H9 (cell line): ENCODE data around the gene RELL1. TPM values are rescaled to one million over a fixed set of nuclear protein-coding genes. Genes with fewer than 3 reads are reported as not detected.

ENCODE experiments used
- DNase-seq: peaks from one replicate; pipeline ENCODE4 v3.0.0-alpha.2; 2017
- H2AFZ ChIP-seq: one replicate; pipeline ENCODE4 v1.6.1; 2013; ENCODE audit warnings: mild to moderate bottlenecking, low read length, control low read depth, moderate library complexity
- H2AK5ac ChIP-seq: 2 replicates; pipeline ENCODE4 v1.6.1; 2013; ENCODE audit warnings: low read length, control low read depth, mixed read lengths; ENCODE audit not compliant: insufficient read length
- H2BK120ac ChIP-seq: one replicate; pipeline ENCODE4 v1.6.1; 2013; ENCODE audit warnings: low read depth, mild to moderate bottlenecking, low read length, control low read depth, inconsistent platforms; ENCODE audit not compliant: poor library complexity, severe bottlenecking
- H2BK12ac ChIP-seq: 2 replicates; pipeline ENCODE4 v1.6.1; 2013; ENCODE audit warnings: low read length, control low read depth, mixed read lengths, low read depth; ENCODE audit not compliant: insufficient read length
- H2BK15ac ChIP-seq: 2 replicates; pipeline ENCODE4 v1.6.1; 2013; ENCODE audit warnings: low read depth, low read length, control low read depth
- H2BK20ac ChIP-seq: one replicate; pipeline ENCODE4 v1.6.1; 2013; ENCODE audit warnings: low read depth, mild to moderate bottlenecking, low read length, control low read depth, inconsistent platforms; ENCODE audit not compliant: poor library complexity, severe bottlenecking
- H2BK5ac ChIP-seq: 2 replicates; pipeline ENCODE4 v1.6.1; 2013; ENCODE audit warnings: low read length, control low read depth, mixed read lengths; ENCODE audit not compliant: insufficient read length
- H3K14ac ChIP-seq: 2 replicates; pipeline ENCODE4 v1.6.1; 2013; ENCODE audit warnings: low read length, control low read depth; ENCODE audit not compliant: insufficient read depth
- H3K18ac ChIP-seq: 2 replicates; pipeline ENCODE4 v1.6.1; 2013; ENCODE audit warnings: low read depth, mild to moderate bottlenecking, mixed read lengths, low read length, control low read depth; ENCODE audit not compliant: insufficient read length
- H3K23ac ChIP-seq: 2 replicates; pipeline ENCODE4 v1.6.1; 2013; ENCODE audit warnings: low read length, control low read depth, mixed read lengths, low read depth; ENCODE audit not compliant: insufficient read length
- H3K23me2 ChIP-seq: 2 replicates; pipeline ENCODE4 v1.6.1; 2013; ENCODE audit warnings: low read depth, mild to moderate bottlenecking, mixed read lengths, low read length, control low read depth; ENCODE audit not compliant: insufficient read length, poor library complexity, severe bottlenecking
- H3K27ac ChIP-seq: 2 replicates; pipeline ENCODE4 v1.5.1; 2013; ENCODE audit warnings: low read length, control low read depth, mixed read lengths, low read depth; ENCODE audit not compliant: insufficient read length
- H3K27me3 ChIP-seq: 2 replicates; pipeline ENCODE4 v1.6.1; 2013; ENCODE audit warnings: low read length, control low read depth, inconsistent platforms; ENCODE audit not compliant: insufficient read depth
- H3K4ac ChIP-seq: 2 replicates; pipeline ENCODE4 v1.6.1; 2013; ENCODE audit warnings: low read depth, mild to moderate bottlenecking, control low read depth, inconsistent platforms, low read length, moderate library complexity
- H3K4me1 ChIP-seq: 2 replicates; pipeline ENCODE4 v1.6.1; 2013; ENCODE audit warnings: low read length, control low read depth, inconsistent platforms; ENCODE audit not compliant: insufficient read depth
- H3K4me2 ChIP-seq: 2 replicates; pipeline ENCODE4 v1.6.1; 2013; ENCODE audit warnings: low read length, control low read depth, mixed read lengths; ENCODE audit not compliant: insufficient read length, insufficient read depth
- H3K56ac ChIP-seq: 2 replicates; pipeline ENCODE4 v1.6.1; 2013; ENCODE audit warnings: low read depth, mild to moderate bottlenecking, mixed read lengths, low read length, control low read depth; ENCODE audit not compliant: insufficient read length
- H3K79me1 ChIP-seq: 2 replicates; pipeline ENCODE4 v1.6.1; 2013; ENCODE audit warnings: low read depth, mild to moderate bottlenecking, moderate library complexity, low read length, control low read depth, inconsistent platforms; ENCODE audit not compliant: insufficient read depth, poor library complexity, severe bottlenecking
- H3K79me2 ChIP-seq: 2 replicates; pipeline ENCODE4 v1.6.1; 2013; ENCODE audit warnings: low read length, control low read depth, inconsistent platforms; ENCODE audit not compliant: insufficient read depth
- H3K9ac ChIP-seq: 2 replicates; pipeline ENCODE4 v1.6.1; 2013; ENCODE audit warnings: low read length, control low read depth, mixed read lengths; ENCODE audit not compliant: insufficient read length; ENCODE audit errors: extremely low read depth
- H3K9me3 ChIP-seq: one replicate; pipeline ENCODE4 v1.6.1; 2013; ENCODE audit warnings: low read depth, low read length, inconsistent platforms; ENCODE audit not compliant: control insufficient read depth
- H3T11ph ChIP-seq: one replicate; pipeline ENCODE4 v1.6.1; 2013; ENCODE audit warnings: mild to moderate bottlenecking, low read length, control low read depth, inconsistent platforms
- H4K20me1 ChIP-seq: one replicate; pipeline ENCODE4 v1.6.1; 2013; ENCODE audit not compliant: control insufficient read depth, insufficient read length, insufficient read depth
- H4K5ac ChIP-seq: 2 replicates; pipeline ENCODE4 v1.6.1; 2013; ENCODE audit warnings: low read depth, mild to moderate bottlenecking, mixed read lengths, low read length, control low read depth; ENCODE audit not compliant: insufficient read length
- H4K8ac ChIP-seq: replicated peaks from 2 replicates; pipeline ENCODE4 v1.6.1; 2013; ENCODE audit warnings: low read length, control low read depth, mixed read lengths, low read depth; ENCODE audit not compliant: insufficient read length
- H4K91ac ChIP-seq: 2 replicates; pipeline ENCODE4 v1.6.1; 2013; ENCODE audit warnings: low read depth, mild to moderate bottlenecking, moderate library complexity, mixed read lengths, low read length, control low read depth; ENCODE audit not compliant: insufficient read length
- H3K27ac Mint-ChIP-seq, 3 experiments: 2 replicates in 2 of 3; 3 replicates in 1 of 3; pipeline ENCODE4 v1.8.0; 2020 to 2021; ENCODE audit warnings: mixed read lengths in 3 of 3, mild to moderate bottlenecking in 1 of 3, moderate library complexity in 1 of 3
- H3K27me3 Mint-ChIP-seq: 2 replicates; pipeline ENCODE4 v1.8.0; 2021; ENCODE audit warnings: low read depth, mild to moderate bottlenecking, moderate library complexity, mixed read lengths
- H3K36me3 Mint-ChIP-seq, 3 experiments: 2 replicates in 2 of 3; 3 replicates in 1 of 3; pipeline ENCODE4 v1.8.0; 2020 to 2021; ENCODE audit warnings: low read depth in 3 of 3, mixed read lengths in 3 of 3; ENCODE audit not compliant: insufficient read depth in 1 of 3
- H3K4me1 Mint-ChIP-seq, 2 experiments: 2 replicates each; pipeline ENCODE4 v1.8.0; 2020; ENCODE audit warnings: mixed read lengths in 2 of 2
- H3K4me3 Mint-ChIP-seq, 2 experiments: 2 replicates in 1 of 2; 3 replicates in 1 of 2; pipeline ENCODE4 v1.8.0; 2020 to 2021; ENCODE audit warnings: mild to moderate bottlenecking in 2 of 2, mixed read lengths in 2 of 2, moderate library complexity in 1 of 2
- H3K9me3 Mint-ChIP-seq, 2 experiments: 2 replicates in 1 of 2; 3 replicates in 1 of 2; pipeline ENCODE4 v1.8.0; 2020; ENCODE audit warnings: mild to moderate bottlenecking in 2 of 2, mixed read lengths in 2 of 2, moderate library complexity in 1 of 2
- WGBS: extraction: QIAGEN DNeasy Blood & Tissue Kit; methylation state at CpG from one replicate; pipeline ENCODE4 v1.1.7; 2013; ENCODE audit warnings: missing lambda C conversion rate, low lambda C conversion rate, mixed read lengths; ENCODE audit not compliant: insufficient read length; ENCODE audit errors: extremely low coverage; 5-methylcytosine and 5-hydroxymethylcytosine counted together
- total RNA-seq: library from RNA; stranded (reverse); gene quantifications from 2 replicates; pipeline ENCODE4 v1.2.1, GENCODE V29; 2021
- TF ChIP-seq, protein P1 (sequence below): fragments of 200-600 bp; sonication (generic); conservative IDR thresholded peaks from 3 replicates; pipeline ENCODE4 v1.8.0; 2021; ENCODE audit warnings: antibody characterized with exemption, mild to moderate bottlenecking

Gene RELL1
- total RNA-seq, 1 experiment from 2014 or later, result 10.8 TPM

DNA sequence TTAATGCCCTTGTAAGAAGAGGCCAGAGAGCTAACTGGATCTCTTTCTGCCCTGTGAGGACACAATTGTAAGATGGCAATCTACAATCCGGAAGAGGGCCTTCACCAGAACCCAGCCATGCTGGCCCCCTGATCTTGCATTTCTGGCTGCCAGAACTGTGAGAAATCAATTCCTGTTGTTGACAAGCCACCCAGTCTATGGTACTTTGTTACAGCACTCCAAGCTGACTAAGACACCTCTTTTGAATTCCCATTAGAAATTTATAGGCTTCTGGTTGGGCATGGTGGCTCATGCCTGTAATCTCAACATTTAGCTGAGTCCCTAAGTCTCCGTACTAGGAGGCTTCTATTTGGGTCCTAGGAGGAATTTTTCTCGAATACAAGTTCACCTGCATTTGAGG, 48.8 kb upstream of the RELL1 start:
- H3K4ac ChIP-seq, result no peak overlapping the region
- H3K23me2 ChIP-seq, result no peaks in the 10 kb centered on the region
- no CpG with 5 or more reads among the region's 3 CpGs for WGBS
- H3K9me3 ChIP-seq, result no peaks in the 10 kb centered on the region
- H3K23ac ChIP-seq, result no peak overlapping the region
- H3K4me2 ChIP-seq, result no peak overlapping the region
- no peak overlapping the region for H4K5ac ChIP-seq
- TF ChIP-seq, protein P1, sequence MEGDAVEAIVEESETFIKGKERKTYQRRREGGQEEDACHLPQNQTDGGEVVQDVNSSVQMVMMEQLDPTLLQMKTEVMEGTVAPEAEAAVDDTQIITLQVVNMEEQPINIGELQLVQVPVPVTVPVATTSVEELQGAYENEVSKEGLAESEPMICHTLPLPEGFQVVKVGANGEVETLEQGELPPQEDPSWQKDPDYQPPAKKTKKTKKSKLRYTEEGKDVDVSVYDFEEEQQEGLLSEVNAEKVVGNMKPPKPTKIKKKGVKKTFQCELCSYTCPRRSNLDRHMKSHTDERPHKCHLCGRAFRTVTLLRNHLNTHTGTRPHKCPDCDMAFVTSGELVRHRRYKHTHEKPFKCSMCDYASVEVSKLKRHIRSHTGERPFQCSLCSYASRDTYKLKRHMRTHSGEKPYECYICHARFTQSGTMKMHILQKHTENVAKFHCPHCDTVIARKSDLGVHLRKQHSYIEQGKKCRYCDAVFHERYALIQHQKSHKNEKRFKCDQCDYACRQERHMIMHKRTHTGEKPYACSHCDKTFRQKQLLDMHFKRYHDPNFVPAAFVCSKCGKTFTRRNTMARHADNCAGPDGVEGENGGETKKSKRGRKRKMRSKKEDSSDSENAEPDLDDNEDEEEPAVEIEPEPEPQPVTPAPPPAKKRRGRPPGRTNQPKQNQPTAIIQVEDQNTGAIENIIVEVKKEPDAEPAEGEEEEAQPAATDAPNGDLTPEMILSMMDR, result no peak
- Mint-ChIP-seq H3K9me3 (peaks cover 9 to 10% of the 10 kb centered on the region in 2 experiments), H3K4me3 (no peak overlapping the region), H3K27me3 (no peaks in the 10 kb centered on the region), H3K4me1 (peaks cover 10 to 11% of the 10 kb centered on the region in 2 experiments), H3K36me3 (peaks cover 2 to 13% (median 5%) of the 10 kb centered on the region in 3 experiments; a peak in 5 of 7 replicates), H3K27ac (no peak overlapping the region)
- H3K27ac ChIP-seq, result no peak overlapping the region
- no peak overlapping the region for H2BK5ac ChIP-seq
- no peak overlapping the region for H4K91ac ChIP-seq
- no peak overlapping the region for H2BK120ac ChIP-seq
- H3K56ac ChIP-seq, result no peak overlapping the region
- no peak overlapping the region for H2BK12ac ChIP-seq
- H3K14ac ChIP-seq, result no peak overlapping the region
- no peaks in the 10 kb centered on the region for H4K20me1 ChIP-seq
- no peak overlapping the region for H2BK15ac ChIP-seq
- no peaks in the 10 kb centered on the region for H3K79me1 ChIP-seq
- DNase-seq, result no peak
- no peak overlapping the region for H3K18ac ChIP-seq
- H3T11ph ChIP-seq, result no peak overlapping the region
- no peaks in the 10 kb centered on the region for H3K4me1 ChIP-seq
- H2BK20ac ChIP-seq, result no peak overlapping the region
- H3K79me2 ChIP-seq, result no peaks in the 10 kb centered on the region
- H2AFZ ChIP-seq, result no peak overlapping the region
- H4K8ac ChIP-seq, result no peak overlapping the region
- no peak overlapping the region for H2AK5ac ChIP-seq
- H3K9ac ChIP-seq, result no peak overlapping the region
- H3K27me3 ChIP-seq, result no peaks in the 10 kb centered on the region
